SK-N-SH (cell line): ENCODE data around the gene GPER1.

ENCODE experiments used
- CTCF ChIP-seq: fragments of 200-600 bp; sonication (generic); IDR thresholded peaks from 2 replicates; pipeline ENCODE4 v1.6.1; 2017; ENCODE audit warnings: antibody characterized with exemption, mild to moderate bottlenecking, moderate library complexity
- EZH2phosphoT487 ChIP-seq: fragments of 200-600 bp; sonication (generic); IDR thresholded peaks from 2 replicates; pipeline ENCODE4 v1.6.1; 2017; ENCODE audit warnings: low read depth, mixed run types, mild to moderate bottlenecking, antibody characterized with exemption, moderate library complexity, borderline replicate concordance
- JUND ChIP-seq: IDR thresholded peaks from 2 replicates; pipeline ENCODE4 v1.4.0; 2012
- MAX ChIP-seq: IDR thresholded peaks from 2 replicates; pipeline ENCODE4 v1.4.0; 2012; ENCODE audit warnings: low read depth
- MXI1 ChIP-seq: IDR thresholded peaks from 2 replicates; pipeline ENCODE4 v1.6.1; 2012; ENCODE audit warnings: mild to moderate bottlenecking, low read depth, low read length, improper control_type of control experiment
- NFIC ChIP-seq: IDR thresholded peaks from 2 replicates; pipeline ENCODE4 v1.4.0; 2012; ENCODE audit warnings: borderline replicate concordance
- NRF1 ChIP-seq: IDR thresholded peaks from 2 replicates; pipeline ENCODE4 v1.6.1; 2012; ENCODE audit warnings: low read depth, mild to moderate bottlenecking, low read length
- POLR2AphosphoS5 ChIP-seq: IDR thresholded peaks from 2 replicates; pipeline ENCODE4 v1.6.1; 2012; ENCODE audit warnings: low read depth, low read length
- RAD21 ChIP-seq: IDR thresholded peaks from 2 replicates; pipeline ENCODE4 v1.6.1; 2012; ENCODE audit warnings: mild to moderate bottlenecking, low read length
- RFX5 ChIP-seq: IDR thresholded peaks from 2 replicates; pipeline ENCODE4 v1.6.1; 2012; ENCODE audit warnings: mild to moderate bottlenecking, improper control_type of control experiment, low read length
- USF2 ChIP-seq: fragments of 150-350 bp; IDR thresholded peaks from 2 replicates; pipeline ENCODE4 v1.6.1; 2017; ENCODE audit warnings: antibody characterized with exemption, low read length, low read depth, borderline replicate concordance
- YY1 ChIP-seq: IDR thresholded peaks from 2 replicates; pipeline ENCODE4 v1.4.0; 2012; ENCODE audit warnings: low read depth, mild to moderate bottlenecking

- TF ChIP-seq CTCF (no peak), POLR2AphosphoS5 (no peak), MXI1 (no peak), NFIC (no peak), EZH2phosphoT487 (no peak), YY1 (no peak), NRF1 (no peak), RAD21 (no peak), JUND (no peak), USF2 (no peak), RFX5 (no peak), MAX (no peak)
Observed at GRCh38 chr7:1141651-1142050, 53.7 kb downstream of the GPER1 start.
